HL-60/S4 treated with phorbol 12-myristate 13-acetate at 8.2 ng/mL for 4 days and 3 days (cell line): ENCODE measurements around the gene KRTAP21-1.
"Not testable (repeated sequence)": the region's sequence is repeated elsewhere in the genome, so short reads cannot be mapped to it uniquely, and the experiment has no call there.

Experiments
- in situ Hi-C: fragments of 300-500 bp; cut with MboI; formaldehyde crosslinking; loops from 2 replicates; pipeline ENCODE4 v1.15.0; 2022; ENCODE audit warnings: low sequenced_read_pairs

KRTAP21-1 gene

GRCh38 chr21:30755328-30755727 is at the start of gene KRTAP21-1:
Gene KRTAP21-1, minus strand, starts transcription at chr21:30755428. Its CDS starts 50 bp downstream, at chr21:30755378.
- in situ Hi-C loops = not testable (repeated sequence)

GRCh38 chr21:30800605-30801004 is 45.4 kb upstream of the KRTAP21-1 start:
- in situ Hi-C loops = no loop called here

DNA sequence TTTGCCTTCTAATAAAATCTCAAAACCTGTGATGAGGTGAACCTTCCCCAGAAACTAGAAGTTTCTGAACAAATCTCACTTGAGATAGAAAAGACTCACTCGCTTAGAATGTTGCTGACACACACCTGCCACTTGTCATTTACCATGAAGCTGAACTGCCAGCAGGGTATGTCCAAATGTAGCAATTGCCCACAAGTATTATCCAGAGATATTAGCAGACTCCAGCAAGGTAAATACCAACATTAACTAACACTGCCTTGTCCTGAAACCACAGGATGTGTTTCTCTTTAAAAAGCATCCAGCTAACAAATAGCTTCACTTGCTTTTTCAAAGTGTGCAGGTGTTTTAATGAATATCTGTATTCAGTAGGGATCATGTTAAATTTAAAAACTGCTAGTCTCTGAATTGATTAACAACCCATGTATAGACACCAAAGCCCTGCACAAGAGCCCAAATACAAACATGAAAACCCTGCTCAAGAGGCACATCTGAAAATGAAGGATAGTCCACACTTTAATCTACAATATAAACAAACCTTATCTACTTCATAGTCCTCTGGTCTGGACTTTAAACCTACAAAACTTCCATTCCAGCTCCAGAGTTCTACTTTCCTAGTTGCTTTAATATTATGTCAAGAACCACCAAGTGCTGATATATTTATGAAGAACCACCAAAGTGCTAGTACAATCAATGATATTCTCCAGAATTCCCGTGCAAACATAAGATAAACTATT is 38.5 kb upstream of the KRTAP21-1 start:
- in situ Hi-C loops = no loop called here

DNA sequence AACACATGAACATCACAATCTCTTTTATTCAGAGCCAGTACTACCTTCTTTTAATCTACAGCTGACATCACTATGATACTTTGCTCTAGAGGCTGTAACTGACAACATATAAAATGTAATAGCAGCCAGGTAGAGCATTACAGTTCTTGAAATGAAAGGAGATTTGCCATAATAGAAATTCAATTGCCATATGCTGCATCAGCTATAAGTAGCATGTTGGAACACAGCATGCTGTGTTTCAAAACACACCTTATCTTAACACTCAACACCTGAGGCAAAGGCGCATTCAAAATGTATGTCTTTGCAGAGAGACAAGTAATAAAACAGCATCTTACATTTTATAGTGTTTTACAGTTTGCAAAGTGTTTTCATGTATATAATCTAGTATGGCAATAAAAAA is 24.0 kb upstream of the KRTAP21-1 start:
- in situ Hi-C loops = no loop called here

- in situ Hi-C loops = no loop called here
Observed at GRCh38 chr21:30769724-30770431, 14.7 kb upstream of the KRTAP21-1 start.

DNA sequence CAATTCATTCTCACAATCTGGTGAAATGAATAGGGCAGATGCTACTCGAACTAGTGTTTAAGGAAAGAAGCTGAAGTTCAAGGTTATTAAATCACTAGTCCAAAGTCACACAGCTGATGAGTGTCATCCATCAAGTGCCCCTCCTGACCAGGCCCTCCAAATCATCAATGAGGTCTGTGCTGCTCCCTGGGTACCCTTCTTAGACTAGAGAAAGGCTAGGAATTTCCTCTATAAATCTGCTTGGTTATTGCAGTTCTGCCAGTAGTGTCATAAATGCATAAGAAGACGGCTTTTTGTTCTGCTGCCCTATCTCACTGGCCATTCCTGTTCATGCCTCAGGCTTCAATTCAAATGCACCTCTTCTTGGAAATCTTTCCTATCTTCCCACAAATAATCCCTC is 5.5 kb upstream of the KRTAP21-1 start:
- in situ Hi-C loops = no loop called here

GRCh38 chr21:30758306-30758705 is 3.1 kb upstream of the KRTAP21-1 start:
- in situ Hi-C loops = no loop called here

DNA sequence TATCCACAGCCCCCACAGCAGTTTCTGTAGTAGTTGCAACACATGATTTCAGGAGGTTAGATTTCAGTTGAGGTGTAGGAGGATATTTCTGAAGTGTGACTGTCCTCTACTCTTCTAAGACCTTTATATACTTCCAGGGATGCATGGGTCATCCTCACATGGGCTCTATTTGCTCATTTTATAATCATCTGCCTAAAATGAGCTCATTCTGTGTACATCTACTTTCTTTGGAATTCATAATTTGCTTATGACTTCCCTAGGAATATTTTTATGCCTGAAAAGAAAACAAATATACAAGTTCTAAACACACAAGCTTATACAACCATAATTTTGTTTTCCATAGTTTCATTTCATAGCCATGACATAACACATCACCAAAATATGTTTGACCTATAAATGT is 8.1 kb downstream of the KRTAP21-1 start, which contains the start of gene KRTAP21-2:
KRTAP21-2 (minus strand) TSS at position 101 of the 400 bp plus-strand sequence; CDS start at position 44, 57 bp downstream.
- in situ Hi-C loops = no loop called here

DNA sequence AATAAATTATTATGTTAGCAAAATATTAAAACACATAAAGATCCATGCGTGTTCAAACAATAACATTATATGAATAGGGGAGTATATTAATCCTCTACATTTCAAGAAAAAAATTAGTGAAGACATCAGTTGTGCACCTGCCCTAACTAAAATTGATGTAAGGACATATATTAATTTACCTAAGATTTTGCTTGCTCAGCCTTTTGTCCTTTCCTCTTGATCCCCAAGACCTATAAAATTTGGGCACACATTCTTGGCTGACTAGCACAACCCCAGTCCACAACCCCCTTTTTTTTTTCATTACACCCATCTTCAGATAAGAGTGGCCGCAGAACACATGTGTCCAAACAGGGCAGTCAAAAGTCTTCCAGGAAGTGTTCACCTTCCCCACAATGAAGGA is 14.8 kb downstream of the KRTAP21-1 start:
- in situ Hi-C loops = no loop called here

DNA sequence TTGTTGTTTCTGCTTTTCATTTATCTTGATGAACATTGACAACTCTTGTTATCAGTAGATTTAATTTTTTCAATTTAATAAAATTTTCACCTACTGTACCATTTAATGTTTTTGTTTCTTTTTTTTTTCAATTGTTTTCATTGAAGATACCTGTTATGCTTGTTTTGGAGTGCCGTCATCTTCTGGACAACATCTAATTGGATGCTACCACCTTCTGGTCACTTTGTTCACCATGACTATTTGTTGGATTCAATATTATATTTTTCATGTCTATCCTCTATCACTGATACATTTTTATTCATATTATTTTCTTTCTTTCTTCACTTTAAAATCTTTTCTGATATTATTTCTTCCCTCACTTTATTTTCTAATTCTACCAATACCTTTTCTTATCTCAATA is 22.2 kb downstream of the KRTAP21-1 start:
- in situ Hi-C loops = no loop called here

- in situ Hi-C loops = no loop called here
Observed at GRCh38 chr21:30726726-30727125, 28.5 kb downstream of the KRTAP21-1 start.

- in situ Hi-C loops = no loop called here
Observed at GRCh38 chr21:30719401-30719800, 35.8 kb downstream of the KRTAP21-1 start.

GRCh38 chr21:30718239-30718909 is 36.9 kb downstream of the KRTAP21-1 start, which contains the start of gene KRTAP21-3:
Gene KRTAP21-3, minus strand, starts transcription at chr21:30718777. Its CDS starts 18 bp downstream, at chr21:30718759.
- in situ Hi-C loops = no loop called here

DNA sequence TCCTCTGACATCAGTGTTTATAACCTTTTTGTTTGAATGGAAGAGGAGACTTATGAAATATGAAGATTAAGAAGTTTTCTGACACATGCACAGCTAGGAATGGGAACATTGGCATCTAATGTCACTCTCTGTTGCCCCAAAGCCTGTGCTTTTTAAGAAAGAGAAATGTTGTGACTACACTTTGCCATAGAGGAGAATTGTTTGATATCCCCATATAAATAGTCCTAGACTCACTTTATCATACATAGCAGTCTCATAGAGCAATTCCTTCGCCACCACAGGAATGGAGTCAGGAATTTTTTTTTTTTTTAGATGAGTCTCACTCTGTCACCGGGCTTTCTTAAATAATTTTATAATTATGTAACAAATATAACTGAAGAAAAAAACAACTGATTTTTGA is 38.1 kb downstream of the KRTAP21-1 start:
- in situ Hi-C loops = no loop called here

- in situ Hi-C loops = no loop called here
Observed at GRCh38 chr21:30714946-30715345, 40.3 kb downstream of the KRTAP21-1 start.

GRCh38 chr21:30714456-30714855 is 40.8 kb downstream of the KRTAP21-1 start:
- in situ Hi-C loops = no loop called here

DNA sequence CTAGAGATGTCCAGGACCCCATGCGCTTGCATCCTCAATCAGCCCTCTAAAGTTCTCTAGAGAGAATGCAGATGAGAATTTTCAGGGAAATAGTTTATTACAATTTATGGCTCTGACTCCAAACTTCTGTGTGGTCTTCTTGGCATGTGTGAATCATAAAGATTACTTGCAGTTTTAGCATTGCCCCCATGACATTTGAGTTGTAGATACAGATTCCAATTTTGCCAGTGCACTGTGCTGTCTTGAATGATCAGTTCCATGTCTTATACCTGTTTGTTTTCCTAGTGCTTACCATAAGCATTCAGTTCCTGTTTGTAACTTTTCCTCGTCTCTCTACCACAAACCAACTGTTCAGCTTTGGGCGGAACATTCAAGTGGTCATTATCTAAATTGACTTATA is 41.5 kb downstream of the KRTAP21-1 start:
- in situ Hi-C loops = no loop called here

GRCh38 chr21:30710499-30710898 is 44.7 kb downstream of the KRTAP21-1 start:
- in situ Hi-C loops = no loop called here

DNA sequence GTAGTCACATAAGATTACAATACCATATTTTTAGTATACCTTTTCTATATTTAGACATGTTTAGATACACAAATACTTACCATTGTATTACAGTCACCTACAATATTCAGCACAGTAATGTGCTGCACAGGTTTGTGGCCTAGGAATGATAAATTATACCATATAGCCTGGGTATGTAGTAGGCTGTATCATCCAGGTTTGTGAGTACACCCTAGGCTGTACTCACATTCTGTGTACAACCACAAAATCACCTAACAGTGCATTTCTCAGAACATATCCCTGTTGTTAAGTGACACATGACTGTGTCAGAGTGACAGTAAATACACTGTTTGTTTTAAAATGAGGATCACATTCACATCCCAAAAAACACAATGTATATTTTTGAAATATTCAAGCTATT is 47.8 kb downstream of the KRTAP21-1 start:
- in situ Hi-C loops = no loop called here
